ENCODE data around the gene PKNOX2. TPM values are rescaled to one million over a fixed set of nuclear protein-coding genes. Genes with fewer than 3 reads are reported as not detected.
A peak's percentile ranks its signal among the peaks of the same experiment; 100 is the strongest.

PKNOX2 gene
- total and polyA plus RNA-seq, 2 of the 8 experiments (the other 6 are each of a cell fraction or from before 2014, with no cell fraction given), result 2.0 TPM

DNA sequence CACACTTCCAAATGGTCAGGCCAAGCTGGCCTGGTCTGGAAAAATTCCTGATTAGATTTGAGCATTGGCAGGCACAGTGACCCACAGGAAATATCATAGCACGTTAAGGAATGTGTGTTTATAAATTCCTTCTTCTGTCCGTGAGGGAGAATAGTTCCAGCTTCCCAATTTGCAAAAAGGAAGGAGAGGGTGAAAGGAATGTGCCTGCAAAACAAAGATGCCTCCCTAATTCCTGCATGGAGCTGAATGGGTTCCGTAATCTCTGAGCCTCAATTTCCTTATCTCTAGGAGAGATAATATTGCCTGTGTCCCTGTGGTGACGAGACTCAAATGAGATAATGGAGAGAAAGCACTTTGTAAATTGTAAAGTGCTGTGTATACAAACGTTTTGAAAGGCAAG lies 226.4 kb downstream of the PKNOX2 start:
- Histone ChIP-seq H4K5ac (ENCODE audit: insufficient read length, low read depth, low read length) (no peak overlapping the region), H3K23me2 (ENCODE audit: low read depth, low read length) (no peaks in the 10 kb centered on the region; the same call in 1 of the 2 replicates), H3K9ac (replicated peaks in 1 of 4; ENCODE audit: extremely low read depth in 1 of 4, low read depth in 3 of 4, low read length in 3 of 4) (no peak overlapping the region), H3K14ac (ENCODE audit: insufficient read length) (no peak overlapping the region), H2BK20ac (ENCODE audit: low read length) (0 out of 2 replicates have a peak overlapping the region, but pooled peaks have one; percentile 51), H2BK12ac (ENCODE audit: low read depth, low read length) (no peak overlapping the region), H3K27ac (ENCODE audit: low read depth, low read length) (no peak overlapping the region), H3K36me3 (ENCODE audit: control insufficient read depth in 2 of 4, insufficient read depth in 4 of 4, low read length in 3 of 4) (no peaks in the 10 kb centered on the region), H3K9me3 (ENCODE audit: insufficient read depth in 2 of 2, low read depth in 1 of 2, low read length in 1 of 2) (no peaks in the 10 kb centered on the region), H4K8ac (ENCODE audit: extremely low read depth, insufficient read depth, low read length) (no peak overlapping the region), H3K4ac (replicated peaks; ENCODE audit: insufficient read length, low read depth, low read length) (no peak overlapping the region), H3K23ac (ENCODE audit: insufficient read length) (no peak overlapping the region), H4K20me1 (replicated peaks in 1 of 2; ENCODE audit: control insufficient read depth in 1 of 2, insufficient read depth in 2 of 2, low read length in 2 of 2) (no peaks in the 10 kb centered on the region), H3K4me2 (ENCODE audit: insufficient read depth in 1 of 2, low read depth in 2 of 2, low read length in 2 of 2) (no peak overlapping the region), H3K27me3 (replicated peaks in 1 of 4; ENCODE audit: control insufficient read depth in 3 of 4, extremely low read depth in 1 of 4, insufficient read depth in 3 of 4, low read length in 3 of 4) (no peaks in the 10 kb centered on the region), H3K18ac (ENCODE audit: extremely low read depth, low read length) (no peak overlapping the region), H2BK15ac (ENCODE audit: low read length) (no peak overlapping the region), H3K4me3 (ENCODE audit: extremely low read depth in 1 of 4, insufficient read depth in 2 of 4, low read depth in 3 of 4, low read length in 4 of 4) (no peak overlapping the region), H3K79me2 (ENCODE audit: control insufficient read depth in 1 of 2, insufficient read depth in 2 of 2, low read length in 2 of 2) (no peaks in the 10 kb centered on the region), H2AFZ (ENCODE audit: low read length) (peak overlapping the region; percentile 16; the same call in 1 of the 2 replicates), H3K4me1 (replicated peaks in 1 of 4; ENCODE audit: control insufficient read depth in 3 of 4, insufficient read depth in 4 of 4, low read length in 3 of 4) (peaks cover 0 to 9% (median 7%) of the 10 kb centered on the region in 4 experiments; a peak in 6 of 7 replicates), H3K56ac (replicated peaks; ENCODE audit: insufficient read length, low read depth, low read length) (no peak overlapping the region), H2AK5ac (ENCODE audit: low read depth, low read length) (no peak overlapping the region), H2BK5ac (ENCODE audit: low read depth, low read length) (no peak overlapping the region), H3K79me1 (ENCODE audit: low read depth, low read length) (no peaks in the 10 kb centered on the region), H4K91ac (replicated peaks; ENCODE audit: insufficient read length, low read length) (no peak overlapping the region), H2BK120ac (replicated peaks; ENCODE audit: low read depth, low read length) (no peak overlapping the region)
- DNase-seq (ENCODE audit: low read depth in 1 of 2, low spot score in 2 of 2), result no peak
- 34% methylated on average over 5 of the region's 5 CpGs; no CpG with 5 or more reads in 1 of the 2 experiments for WGBS, 2 experiments (ENCODE audit: extremely low coverage in 1 of 2, insufficient coverage in 1 of 2, insufficient read length in 1 of 2, insufficient replicate concordance in 2 of 2, low coverage in 1 of 2, low lambda C conversion rate in 2 of 2, missing lambda C conversion rate in 1 of 2)
- peak; percentile 45 for FAIRE-seq
- ChIA-PET CTCF (ENCODE audit: partially characterized antibody) (interaction anchor here (1.1 to 3.1 kb wide), 8 partner anchors 9 to 43 kb away, joined by 4 to 19 read pairs (median 6); no protein-coding TSS in a partner anchor), POLR2A (ENCODE audit: partially characterized antibody) (interaction anchor here (0.7 to 1.2 kb wide), 2 partner anchors 17 to 27 kb away, joined by 3 to 4 read pairs; no protein-coding TSS in a partner anchor)
- TF ChIP-seq EGR1 (IDR thresholded peaks at IDR 0.05; ENCODE audit: borderline replicate concordance, low read depth, low read length) (no peak), GTF2F1 (IDR thresholded peaks at IDR 0.05; ENCODE audit: borderline replicate concordance, low read depth, low read length) (no peak), TBP (IDR thresholded peaks at IDR 0.05; ENCODE audit: low read depth, low read length) (no peak), CBX8 (IDR thresholded peaks at IDR 0.05; ENCODE audit: borderline replicate concordance, low read depth, low read length) (no peak), KDM4A (IDR thresholded peaks at IDR 0.05; ENCODE audit: low read depth, low read length, severe bottlenecking) (no peak), NANOG (IDR thresholded peaks at IDR 0.05; ENCODE audit: insufficient read depth, low read depth, low read length, poor library complexity, severe bottlenecking) (no peak), ATF3 (IDR thresholded peaks at IDR 0.05; ENCODE audit: insufficient read depth, low read depth, low read length) (no peak), POLR2AphosphoS5 (IDR thresholded peaks at IDR 0.05; ENCODE audit: low read depth, low read length) (no peak), NRF1 (IDR thresholded peaks at IDR 0.05; ENCODE audit: low read depth, low read length) (no peak), CTBP2 (IDR thresholded peaks at IDR 0.05; ENCODE audit: borderline replicate concordance, insufficient read depth, insufficient read length, low read length) (no peak), ASH2L (IDR thresholded peaks at IDR 0.05; ENCODE audit: low read length) (no peak), FOSL1 (IDR thresholded peaks at IDR 0.05; ENCODE audit: insufficient read depth, low read depth, low read length) (no peak)
- TF ChIP-seq, protein P1, sequence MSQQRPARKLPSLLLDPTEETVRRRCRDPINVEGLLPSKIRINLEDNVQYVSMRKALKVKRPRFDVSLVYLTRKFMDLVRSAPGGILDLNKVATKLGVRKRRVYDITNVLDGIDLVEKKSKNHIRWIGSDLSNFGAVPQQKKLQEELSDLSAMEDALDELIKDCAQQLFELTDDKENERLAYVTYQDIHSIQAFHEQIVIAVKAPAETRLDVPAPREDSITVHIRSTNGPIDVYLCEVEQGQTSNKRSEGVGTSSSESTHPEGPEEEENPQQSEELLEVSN (IDR thresholded peaks at IDR 0.05), result no peak

All from H1 (cell line).